Adrenal gland (tissue), 12 donors: ENCODE results near the gene WSCD2. TPM values are rescaled to one million over a fixed set of nuclear protein-coding genes. Genes with fewer than 3 reads are reported as not detected.

Source experiments
- DNase-seq, 7 donors: peaks; one replicate each; pipeline ENCODE4 v3.0.0-alpha.2; 2019 to 2020
- H3K27ac ChIP-seq, 5 donors: fragments of 200-600 bp; sonication (generic) in 4 of 5; 1 replicate in 3 of 5; 2 replicates in 2 of 5; pipeline versions ENCODE4 v1.5.1 to v1.8.0; 2016 to 2020; ENCODE audit warnings: mild to moderate bottlenecking in 1 of 5
- H3K27me3 ChIP-seq: fragments of 200-600 bp; 2 replicates; pipeline ENCODE4 v1.8.0; 2021
- H3K36me3 ChIP-seq, 2 donors: fragments of 200-600 bp; replicated peaks in 1 of 2; 1 replicate in 1 of 2; 2 replicates in 1 of 2; pipeline versions ENCODE4 v1.5.1 to v1.8.0; 2018 to 2022
- H3K4me1 ChIP-seq, 2 donors: fragments of 200-600 bp; replicated peaks in 1 of 2; 1 replicate in 1 of 2; 2 replicates in 1 of 2; pipeline versions ENCODE4 v1.5.1 to v1.8.0; 2018 to 2021
- H3K4me3 ChIP-seq, 4 donors: fragments of 200-600 bp; sonication (generic) in 3 of 4; one replicate each; pipeline ENCODE4 v1.5.1; 2016 to 2018
- H3K9me3 ChIP-seq, 3 donors: fragments of 200-600 bp; sonication (generic) in 1 of 3; replicated peaks in 1 of 3; 1 replicate in 2 of 3; 2 replicates in 1 of 3; pipeline versions ENCODE4 v1.5.1 to v1.8.0; 2016 to 2021
- CTCF ChIP-seq, 6 experiments: fragments of 450-650 bp in 4 of 6; fragments of 200-600 bp in 2 of 6; sonication (generic) in 1 of 6; IDR thresholded peaks; 1 replicate in 5 of 6; 2 replicates in 1 of 6; pipeline versions ENCODE4 v1.5.1 to v1.8.0; 2016 to 2021; ENCODE audit warnings: antibody characterized with exemption in 6 of 6, mild to moderate bottlenecking in 2 of 6, moderate library complexity in 1 of 6
- POLR2A ChIP-seq, 2 donors: fragments of 450-650 bp; IDR thresholded peaks; one replicate each; pipeline ENCODE4 v1.6.1; 2017; ENCODE audit warnings: antibody characterized with exemption in 2 of 2, mild to moderate bottlenecking in 2 of 2, moderate library complexity in 1 of 2
- WGBS, 4 donors: extraction: QIAGEN DNeasy Blood & Tissue Kit in 2 of 4; methylation state at CpG; one replicate each; pipeline versions ENCODE4 v1.1.5 to v1.1.7; 2013 to 2017; 5-methylcytosine and 5-hydroxymethylcytosine counted together
- intact Hi-C, 2 donors: fragments of 100-400 bp; cut with DNase I; formaldehyde crosslinking; loops; one replicate each; pipeline versions ENCODE4 v1.14.1 to v1.15.0; 2022 to 2023
- polyA plus RNA-seq, 3 donors: library from polyadenylated mRNA; stranded (reverse); fragments of 200-250 nt in 2 of 3; fragments of 350-450 nt in 1 of 3; fragmentation: Illumina TruSeq in 1 of 3; extraction: RNeasy Lipid Tissue Mini Kit (QIAGEN cat#74804) in 1 of 3; gene quantifications; one replicate each; pipeline ENCODE4 v1.2.3, GENCODE V29; 2013 to 2014
- total RNA-seq, 9 donors: library from RNA; depleted of rRNA in 4 of 9; stranded (reverse); fragments of >200 nt in 4 of 9; fragments of 120-200 nt in 1 of 9; fragmentation: NEBNext Ultra II Directional in 1 of 9; extraction: Animal tissue kit (Norgen Biotek cat#: 25700) in 1 of 9; gene quantifications; one replicate each; pipeline versions ENCODE4 v1.1.0 to v1.2.4, GENCODE V29; 2013 to 2023
- donor health status: healthy with polysubstance abuse.
- donor health status: Bipolar disorder and iron deficiency.
- donor health status: DM: yes; HTN: yes; CAD: no.
- donor health status: DM: no; HTN: no; CAD: no.
- donor health status: DM: no; HTN: no; CAD: no.
- donor health status: DM: yes; HTN: yes; CAD: no.

Gene WSCD2
- total and polyA plus RNA-seq, 12 donors, result 0.18 to 2.9 (median 0.69) TPM

- no peaks in the 10 kb centered on the region for H3K4me1 ChIP-seq
- TF ChIP-seq CTCF (IDR thresholded peaks at IDR 0.05) (no peak), POLR2A (IDR thresholded peaks at IDR 0.05) (no peak)
- no peak overlapping the region for H3K4me3 ChIP-seq
- H3K27me3 ChIP-seq, result peaks cover 5% of the 10 kb centered on the region
- DNase-seq, result no peak
- H3K27ac ChIP-seq, result no peak overlapping the region
- 71 to 85% (median 77%) methylated on average over 1 of the region's 1 CpG for WGBS, 4 donors
- no peaks in the 10 kb centered on the region for H3K36me3 ChIP-seq
- intact Hi-C loops, result no loop called here
- H3K9me3 ChIP-seq, result no peaks in the 10 kb centered on the region
Measured at GRCh38 chr12:108269224-108269623, 140.1 kb downstream of the WSCD2 start.

- 53 to 65% (median 61%) methylated on average over 1 to 2 of the region's 2 CpGs for WGBS, 4 donors
- intact Hi-C loops, result no loop called here
Measured at GRCh38 chr12:108270035-108270848, 141.2 kb downstream of the WSCD2 start.

GRCh38 chr12:108270849-108271143 is 141.7 kb downstream of the WSCD2 start:
- TF ChIP-seq CTCF (IDR thresholded peaks at IDR 0.05) (no peak), POLR2A (IDR thresholded peaks at IDR 0.05) (no peak)
- intact Hi-C loops, result no loop called here
- Histone ChIP-seq H3K27me3 (no peaks in the 10 kb centered on the region), H3K9me3 (no peaks in the 10 kb centered on the region), H3K4me1 (no peaks in the 10 kb centered on the region), H3K27ac (no peak overlapping the region), H3K36me3 (no peaks in the 10 kb centered on the region), H3K4me3 (no peak overlapping the region)
- DNase-seq, result no peak
- WGBS, 4 donors, result 56 to 76% (median 62%) methylated on average over 2 of the region's 2 CpGs

More at GRCh38 chr12:108270035-108270848, 141.2 kb downstream of the WSCD2 start:
- Histone ChIP-seq H3K9me3 (no peaks in the 10 kb centered on the region), H3K4me1 (no peaks in the 10 kb centered on the region), H3K27ac (no peak overlapping the region), H3K36me3 (no peaks in the 10 kb centered on the region), H3K27me3 (no peaks in the 10 kb centered on the region), H3K4me3 (no peak overlapping the region)
- DNase-seq, result no peak
- TF ChIP-seq POLR2A (IDR thresholded peaks at IDR 0.05) (no peak), CTCF (IDR thresholded peaks at IDR 0.05) (no peak)

GRCh38 chr12:108271951-108272872 is 143.1 kb downstream of the WSCD2 start:
- no peak for TF ChIP-seq POLR2A (IDR thresholded peaks at IDR 0.05)
- TF ChIP-seq CTCF (IDR thresholded peaks at IDR 0.05), result no peak
- H3K4me3 ChIP-seq, result no peak overlapping the region
- H3K36me3 ChIP-seq, result no peaks in the 10 kb centered on the region
- no peaks in the 10 kb centered on the region for H3K27me3 ChIP-seq
- H3K27ac ChIP-seq, result no peak overlapping the region
- no peak for DNase-seq
- no peaks in the 10 kb centered on the region for H3K9me3 ChIP-seq
- no peaks in the 10 kb centered on the region for H3K4me1 ChIP-seq
- intact Hi-C loops, result no loop called here
- WGBS, 4 donors, result 62 to 73% (median 70%) methylated on average over 6 of the region's 6 CpGs
